Neuronal stem cell (in vitro differentiated cells): ENCODE measurements around the gene ELMOD1.

Experiments used
- DNase-seq: peaks from one replicate; pipeline ENCODE4 v3.0.0-alpha.2; 2013; ENCODE audit warnings: low spot score
- H2AFZ ChIP-seq: one replicate; pipeline ENCODE4 v1.6.1; 2013; ENCODE audit warnings: mild to moderate bottlenecking, low read length, inconsistent platforms
- H2AK5ac ChIP-seq: 2 replicates; pipeline ENCODE4 v1.6.1; 2013; ENCODE audit warnings: low read depth, mild to moderate bottlenecking, inconsistent platforms, low read length, moderate library complexity, mixed read lengths
- H2BK120ac ChIP-seq: 2 replicates; pipeline ENCODE4 v1.6.1; 2013; ENCODE audit warnings: low read depth, mild to moderate bottlenecking, inconsistent platforms, low read length, moderate library complexity, mixed read lengths
- H2BK12ac ChIP-seq: one replicate; pipeline ENCODE4 v1.6.1; 2013; ENCODE audit warnings: low read length, inconsistent platforms
- H2BK15ac ChIP-seq: 2 replicates; pipeline ENCODE4 v1.6.1; 2013; ENCODE audit warnings: mild to moderate bottlenecking, low read length, inconsistent platforms, mixed read lengths
- H2BK5ac ChIP-seq: one replicate; pipeline ENCODE4 v1.6.1; 2013; ENCODE audit warnings: inconsistent platforms, mild to moderate bottlenecking, low read length, moderate library complexity
- H3K14ac ChIP-seq: one replicate; pipeline ENCODE4 v1.6.1; 2013; ENCODE audit warnings: low read length, inconsistent platforms
- H3K18ac ChIP-seq: 2 replicates; pipeline ENCODE4 v1.6.1; 2013; ENCODE audit warnings: low read length, inconsistent platforms
- H3K23ac ChIP-seq: 2 replicates; pipeline ENCODE4 v1.6.1; 2013; ENCODE audit warnings: low read depth, mild to moderate bottlenecking, mixed read lengths, low read length, inconsistent platforms; ENCODE audit not compliant: poor library complexity
- H3K27ac ChIP-seq: replicated peaks from 3 replicates; pipeline ENCODE4 v1.5.1; 2013; ENCODE audit warnings: low read length, inconsistent platforms
- H3K27me3 ChIP-seq, 3 experiments: 2 replicates each; pipeline ENCODE4 v1.6.1; 2013; ENCODE audit warnings: low read length in 3 of 3, mild to moderate bottlenecking in 2 of 3, inconsistent platforms in 1 of 3, low read depth in 1 of 3, mixed read lengths in 1 of 3, moderate library complexity in 1 of 3; ENCODE audit not compliant: control insufficient read depth in 3 of 3, insufficient read depth in 3 of 3
- H3K36me3 ChIP-seq, 2 donors: replicated peaks in 1 of 2; 2 replicates each; pipeline ENCODE4 v1.6.1; 2013; ENCODE audit warnings: low read length in 2 of 2; ENCODE audit not compliant: control insufficient read depth in 2 of 2, insufficient read depth in 2 of 2
- H3K4ac ChIP-seq: 2 replicates; pipeline ENCODE4 v1.6.1; 2013; ENCODE audit warnings: inconsistent platforms, mild to moderate bottlenecking, low read length, moderate library complexity
- H3K4me1 ChIP-seq, 2 donors: 1 replicate in 1 of 2; 2 replicates in 1 of 2; pipeline ENCODE4 v1.6.1; 2013; ENCODE audit warnings: low read length in 2 of 2, low read depth in 1 of 2; ENCODE audit not compliant: control insufficient read depth in 2 of 2, insufficient read depth in 1 of 2
- H3K4me2 ChIP-seq: one replicate; pipeline ENCODE4 v1.6.1; 2013; ENCODE audit warnings: mild to moderate bottlenecking, low read length, inconsistent platforms; ENCODE audit not compliant: insufficient read depth, poor library complexity, severe bottlenecking
- H3K4me3 ChIP-seq, 2 donors: 2 replicates each; pipeline ENCODE4 v1.5.1; 2013; ENCODE audit warnings: low read length in 2 of 2, mild to moderate bottlenecking in 2 of 2, inconsistent platforms in 1 of 2, moderate library complexity in 1 of 2
- H3K79me1 ChIP-seq: one replicate; pipeline ENCODE4 v1.6.1; 2013; ENCODE audit warnings: low read depth, mild to moderate bottlenecking, inconsistent platforms, low read length, moderate library complexity
- H3K9ac ChIP-seq: one replicate; pipeline ENCODE4 v1.6.1; 2013; ENCODE audit warnings: mild to moderate bottlenecking, low read depth, low read length, inconsistent platforms; ENCODE audit not compliant: poor library complexity
- H3K9me3 ChIP-seq, 2 donors: replicated peaks in 1 of 2; 2 replicates each; pipeline versions ENCODE3 to v1.6.1; 2013; ENCODE audit warnings: low read length in 2 of 2, mild to moderate bottlenecking in 2 of 2, inconsistent platforms in 1 of 2, low read depth in 1 of 2, mixed read lengths in 1 of 2, moderate library complexity in 1 of 2; ENCODE audit not compliant: control insufficient read depth in 2 of 2, insufficient read depth in 1 of 2
- H4K8ac ChIP-seq: one replicate; pipeline ENCODE4 v1.6.1; 2013; ENCODE audit warnings: low read depth, mild to moderate bottlenecking, inconsistent platforms, low read length, moderate library complexity
- H4K91ac ChIP-seq: one replicate; pipeline ENCODE4 v1.6.1; 2013; ENCODE audit warnings: low read length, low read depth, mild to moderate bottlenecking, inconsistent platforms; ENCODE audit not compliant: poor library complexity
- WGBS, 2 donors: extraction: QIAGEN DNeasy Blood & Tissue Kit; methylation state at CpG; one replicate each; pipeline ENCODE4 v1.1.7; 2013; ENCODE audit warnings: missing lambda C conversion rate in 2 of 2, mixed read lengths in 1 of 2; ENCODE audit not compliant: insufficient read length in 2 of 2, insufficient replicate concordance in 1 of 2; ENCODE audit errors: extremely low coverage in 2 of 2; 5-methylcytosine and 5-hydroxymethylcytosine counted together

Gene ELMOD1

DNA sequence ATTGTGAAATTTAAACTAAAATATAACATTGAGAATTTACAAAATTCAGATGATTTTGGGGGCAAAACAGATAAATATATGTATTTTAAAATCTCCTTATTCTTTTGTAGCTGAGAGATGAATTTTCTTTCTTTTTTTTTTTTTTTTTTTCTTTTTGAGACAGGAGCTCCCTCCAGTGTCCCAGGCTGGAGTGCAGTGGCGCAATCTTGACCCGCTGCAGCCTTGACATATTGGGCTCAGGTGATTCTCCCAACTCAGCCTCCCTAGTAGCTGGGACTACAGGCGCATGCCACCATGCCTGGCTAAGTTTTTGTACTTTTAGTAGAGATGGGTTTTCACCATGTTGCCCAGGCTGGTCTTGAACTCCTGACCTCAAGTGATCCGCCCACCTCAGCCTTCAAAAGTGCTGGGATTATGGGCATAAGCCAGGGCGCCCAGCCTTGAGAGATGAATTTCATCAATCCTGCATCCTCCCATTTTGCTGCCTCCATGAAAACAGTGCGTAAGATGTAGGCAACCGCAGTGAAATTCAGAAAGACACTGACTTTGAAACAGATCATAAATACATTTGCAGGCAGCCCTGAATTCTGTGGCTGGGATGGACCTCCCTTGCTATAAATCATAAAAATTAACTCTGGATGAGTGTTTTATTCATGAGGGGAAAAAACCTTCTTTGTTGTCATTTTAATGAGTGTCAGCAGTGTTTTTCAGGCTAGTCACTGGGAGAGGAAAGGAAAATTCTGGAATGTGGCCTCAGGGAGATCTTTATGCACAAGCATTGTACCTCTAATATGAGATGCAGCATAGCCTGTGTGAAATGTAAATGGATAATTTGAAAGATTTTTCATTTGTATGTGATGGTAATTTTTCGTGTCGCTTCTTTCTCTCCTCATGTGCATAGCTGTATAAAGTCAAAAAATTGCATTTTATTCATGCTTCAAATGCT, 14.4 kb downstream of the ELMOD1 start:
- Histone ChIP-seq H2AK5ac (no peak overlapping the region), H3K27ac (no peak overlapping the region), H3K9me3 (no peaks in the 10 kb centered on the region), H2AFZ (no peak overlapping the region), H2BK15ac (no peak overlapping the region), H3K4me2 (no peak overlapping the region), H2BK5ac (no peak overlapping the region), H3K4me3 (no peak overlapping the region), H3K27me3 (peaks cover 0 to 5% (median 0%) of the 10 kb centered on the region in 3 experiments), H3K4ac (no peak overlapping the region), H4K91ac (no peak overlapping the region), H3K18ac (no peak overlapping the region), H3K23ac (no peak overlapping the region), H3K9ac (no peak overlapping the region), H3K4me1 (peaks cover 3 to 13% of the 10 kb centered on the region in 2 donors), H2BK12ac (no peak overlapping the region), H4K8ac (no peak overlapping the region), H3K36me3 (no peaks in the 10 kb centered on the region), H3K79me1 (no peaks in the 10 kb centered on the region), H2BK120ac (no peak overlapping the region), H3K14ac (no peak overlapping the region)
- no CpG with 5 or more reads among the region's 9 CpGs for WGBS, 2 donors
- DNase-seq: no peak

DNA sequence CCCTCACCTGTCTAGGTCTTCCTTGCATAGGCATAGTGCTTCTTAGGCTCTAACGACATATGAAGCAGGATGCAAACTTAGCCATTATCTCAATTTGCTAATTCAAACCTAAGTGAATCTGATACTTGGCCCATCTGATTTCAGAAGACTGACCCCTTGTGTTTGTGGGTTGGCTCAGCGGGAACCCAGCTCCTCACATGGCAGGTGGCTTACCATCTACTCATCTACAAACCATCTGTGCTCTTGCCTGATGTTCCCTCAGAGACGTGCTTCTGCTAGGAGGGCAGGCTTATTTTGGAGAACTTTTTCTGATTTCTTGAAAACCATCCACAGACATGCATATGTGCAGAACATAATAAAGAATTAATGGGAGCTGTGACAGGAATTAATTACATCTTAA, 15.2 kb downstream of the ELMOD1 start:
- no peak overlapping the region for H2AFZ ChIP-seq
- no peaks in the 10 kb centered on the region for H3K79me1 ChIP-seq
- H3K4ac ChIP-seq: no peak overlapping the region
- H3K27ac ChIP-seq: no peak overlapping the region
- no peak overlapping the region for H3K23ac ChIP-seq
- no peak overlapping the region for H2BK12ac ChIP-seq
- no peak overlapping the region for H3K18ac ChIP-seq
- no CpG with 5 or more reads among the region's 3 CpGs for WGBS, 2 donors
- H3K9me3 ChIP-seq: no peaks in the 10 kb centered on the region
- H3K36me3 ChIP-seq: no peaks in the 10 kb centered on the region
- no peak overlapping the region for H2AK5ac ChIP-seq
- H3K4me3 ChIP-seq: no peak overlapping the region
- no peak overlapping the region for H4K91ac ChIP-seq
- no peak for DNase-seq
- H3K4me1 ChIP-seq: peaks cover 3 to 13% of the 10 kb centered on the region in 2 donors
- H3K9ac ChIP-seq: no peak overlapping the region
- no peak overlapping the region for H4K8ac ChIP-seq
- H3K14ac ChIP-seq: no peak overlapping the region
- no peak overlapping the region for H2BK5ac ChIP-seq
- H2BK15ac ChIP-seq: no peak overlapping the region
- no peak overlapping the region for H3K4me2 ChIP-seq
- H3K27me3 ChIP-seq: peaks cover 0 to 5% (median 0%) of the 10 kb centered on the region in 3 experiments
- no peak overlapping the region for H2BK120ac ChIP-seq

- Histone ChIP-seq H2AK5ac (no peak overlapping the region), H3K27ac (no peak overlapping the region), H2BK5ac (no peak overlapping the region), H4K8ac (no peak overlapping the region), H2BK120ac (no peak overlapping the region), H3K9me3 (no peaks in the 10 kb centered on the region), H3K27me3 (peaks cover 0 to 5% (median 0%) of the 10 kb centered on the region in 3 experiments), H2AFZ (no peak overlapping the region), H2BK15ac (no peak overlapping the region), H3K4me2 (no peak overlapping the region), H2BK12ac (no peak overlapping the region), H3K4ac (no peak overlapping the region), H3K36me3 (no peaks in the 10 kb centered on the region), H4K91ac (no peak overlapping the region), H3K18ac (no peak overlapping the region), H3K23ac (no peak overlapping the region), H3K79me1 (no peaks in the 10 kb centered on the region), H3K4me1 (peaks cover 3 to 13% of the 10 kb centered on the region in 2 donors), H3K4me3 (no peak overlapping the region), H3K14ac (no peak overlapping the region), H3K9ac (no peak overlapping the region)
- WGBS, 2 donors: no CpG with 5 or more reads among the region's 2 CpGs
- DNase-seq: no peak
Measured at GRCh38 chr11:107608809-107609208, 17.9 kb downstream of the ELMOD1 start.

GRCh38 chr11:107609400-107610218, 18.7 kb downstream of the ELMOD1 start:
- H3K36me3 ChIP-seq: no peaks in the 10 kb centered on the region
- H2BK15ac ChIP-seq: no peak overlapping the region
- no peak overlapping the region for H2BK120ac ChIP-seq
- no peak overlapping the region for H3K9ac ChIP-seq
- peaks cover 3 to 13% of the 10 kb centered on the region in 2 donors for H3K4me1 ChIP-seq
- H3K27me3 ChIP-seq: peaks cover 0 to 5% (median 0%) of the 10 kb centered on the region in 3 experiments
- WGBS, 2 donors: no CpG with 5 or more reads among the region's 10 CpGs
- H3K9me3 ChIP-seq: no peaks in the 10 kb centered on the region
- no peak overlapping the region for H3K14ac ChIP-seq
- H3K4me3 ChIP-seq: no peak overlapping the region
- no peak overlapping the region for H4K91ac ChIP-seq
- peak; percentile 31 for DNase-seq
- no peaks in the 10 kb centered on the region for H3K79me1 ChIP-seq
- no peak overlapping the region for H2AK5ac ChIP-seq
- no peak overlapping the region for H3K18ac ChIP-seq
- no peak overlapping the region for H3K4ac ChIP-seq
- no peak overlapping the region for H2BK12ac ChIP-seq
- H2AFZ ChIP-seq: peak overlapping the region; percentile 81
- H3K23ac ChIP-seq: no peak overlapping the region
- H3K27ac ChIP-seq: no peak overlapping the region
- H3K4me2 ChIP-seq: no peak overlapping the region
- H4K8ac ChIP-seq: no peak overlapping the region
- no peak overlapping the region for H2BK5ac ChIP-seq
